Kidney epithelial cell (primary cell): ENCODE results near the gene CDK14. TPM values are rescaled to one million over a fixed set of nuclear protein-coding genes. Genes with fewer than 3 reads are reported as not detected.

Experiments used
- DNase-seq: peaks from one replicate; pipeline ENCODE4 v3.0.0-alpha.2; 2010; ENCODE audit warnings: low read depth
- H3K27me3 ChIP-seq: 2 replicates; pipeline ENCODE4 v1.6.0; 2011; ENCODE audit warnings: low read length; ENCODE audit not compliant: control insufficient read depth, insufficient read depth
- H3K36me3 ChIP-seq: 2 replicates; pipeline ENCODE4 v1.5.1; 2011; ENCODE audit warnings: low read length; ENCODE audit not compliant: control insufficient read depth, insufficient read depth
- H3K4me3 ChIP-seq: 2 replicates; pipeline ENCODE4 v1.5.1; 2011; ENCODE audit warnings: low read depth, mild to moderate bottlenecking, control low read depth, low read length
- CTCF ChIP-seq: IDR thresholded peaks from 2 replicates; pipeline ENCODE4 v1.5.1; 2011; ENCODE audit warnings: mild to moderate bottlenecking, moderate library complexity, low read length, control low read depth, inconsistent platforms; ENCODE audit not compliant: insufficient read depth, poor library complexity, severe bottlenecking
- total RNA-seq: library from RNA; depleted of rRNA; stranded (reverse); fragments of >200 nt; gene quantifications from 2 replicates; pipeline ENCODE4 v1.2.3, GENCODE V29; 2015

Gene CDK14
- total RNA-seq, 1 donor from 2014 or later: 18.2 TPM

- Histone ChIP-seq H3K36me3 (no peaks in the 10 kb centered on the region), H3K4me3 (no peak overlapping the region), H3K27me3 (no peaks in the 10 kb centered on the region)
- TF ChIP-seq CTCF: no peak
- no peak for DNase-seq
These were observed 372.8 kb downstream of the CDK14 start for GRCh38 chr7:90968871-90969270.

- H3K4me3 ChIP-seq: no peak overlapping the region
- H3K27me3 ChIP-seq: no peaks in the 10 kb centered on the region
- TF ChIP-seq CTCF: no peak
- DNase-seq: no peak
- H3K36me3 ChIP-seq: no peaks in the 10 kb centered on the region
These were observed 376.9 kb downstream of the CDK14 start for GRCh38 chr7:90972906-90973550.

GRCh38 chr7:90977056-90977455 lies 380.9 kb downstream of the CDK14 start:
- no peaks in the 10 kb centered on the region for H3K36me3 ChIP-seq
- no peak overlapping the region for H3K4me3 ChIP-seq
- no peak for TF ChIP-seq CTCF
- no peak for DNase-seq
- H3K27me3 ChIP-seq: no peaks in the 10 kb centered on the region

GRCh38 chr7:90980545-90980944 lies 384.4 kb downstream of the CDK14 start:
- H3K27me3 ChIP-seq: no peaks in the 10 kb centered on the region
- H3K36me3 ChIP-seq: no peaks in the 10 kb centered on the region
- no peak for TF ChIP-seq CTCF

GRCh38 chr7:90982228-90982627 lies 386.1 kb downstream of the CDK14 start:
- no peak for TF ChIP-seq CTCF
- no peaks in the 10 kb centered on the region for H3K36me3 ChIP-seq
- no peak for DNase-seq
- H3K27me3 ChIP-seq: no peaks in the 10 kb centered on the region
- H3K4me3 ChIP-seq: no peak overlapping the region

More at GRCh38 chr7:90980545-90980944, 384.4 kb downstream of the CDK14 start:
- no peak overlapping the region for H3K4me3 ChIP-seq
- DNase-seq: no peak

- H3K36me3 ChIP-seq: no peaks in the 10 kb centered on the region
- DNase-seq: no peak
- H3K27me3 ChIP-seq: no peaks in the 10 kb centered on the region
- no peak for TF ChIP-seq CTCF
- H3K4me3 ChIP-seq: no peak overlapping the region
These were observed 388.6 kb downstream of the CDK14 start for GRCh38 chr7:90984692-90985091.
